HG02884 (cell line): ENCODE measurements around the gene KCNK2.

Source experiments
- ATAC-seq: cut with Tn5 transposase; IDR thresholded peaks from one replicate; pipeline ENCODE4 v1.9.1; 2021; ENCODE audit warnings: mild to moderate bottlenecking, moderate library complexity; ENCODE audit not compliant: unreplicated experiment

The KCNK2 gene

GRCh38 chr1:215082532-215083382 lies at the start of gene KCNK2:
KCNK2 (plus strand) TSS chr1:215082737; CDS start chr1:215083386, 649 bp downstream.
- ATAC-seq: no peak

DNA sequence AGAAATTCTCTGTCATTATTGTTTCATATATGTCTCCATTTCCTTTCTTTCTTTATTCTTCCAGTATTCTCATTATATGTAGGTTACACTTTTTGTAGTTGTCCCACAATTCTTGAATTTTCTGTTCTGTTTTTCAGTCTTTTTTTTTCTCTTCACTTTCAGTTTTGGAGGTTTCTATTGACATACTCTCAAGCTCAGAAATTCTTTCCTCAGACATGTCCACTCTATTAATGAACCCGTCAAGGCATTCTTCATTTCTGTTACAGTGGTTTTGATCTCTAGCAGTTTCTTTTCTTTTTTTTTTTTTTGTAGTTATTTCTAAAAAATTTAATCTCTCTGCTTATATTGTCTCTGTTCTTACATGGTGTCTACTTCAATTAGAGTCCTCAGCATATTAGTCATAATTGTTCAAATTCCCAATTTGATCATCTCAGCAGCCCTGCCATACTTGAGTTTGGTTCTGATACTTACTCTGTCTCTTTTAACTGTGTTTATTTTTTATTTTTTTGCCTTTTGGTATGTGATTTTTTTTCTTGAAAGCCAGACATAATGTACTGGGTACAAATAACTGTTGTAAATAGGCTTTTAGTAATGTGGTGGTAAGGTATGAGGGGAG lies 49.5 kb upstream of the KCNK2 start:
- no peak for ATAC-seq

GRCh38 chr1:215040190-215040589 lies 42.3 kb upstream of the KCNK2 start:
- ATAC-seq: no peak

DNA sequence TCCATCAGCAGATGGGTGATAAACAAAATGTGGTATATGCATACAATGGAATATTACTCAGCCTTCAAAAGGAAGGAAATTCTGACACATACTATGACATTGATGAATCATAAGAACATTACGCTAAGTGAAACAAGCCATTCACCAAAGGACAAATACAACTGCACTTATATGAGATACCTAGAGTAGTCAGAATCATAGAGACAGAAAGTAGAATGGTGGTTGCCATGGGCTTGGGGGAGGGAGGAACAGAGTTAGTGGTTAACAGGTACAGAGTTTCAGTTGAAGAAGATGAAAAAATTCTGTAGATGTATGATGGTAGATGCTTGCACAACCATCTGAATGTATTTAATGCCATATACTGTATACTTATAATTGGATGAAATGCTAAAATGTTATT lies 39.1 kb upstream of the KCNK2 start:
- no peak for ATAC-seq

DNA sequence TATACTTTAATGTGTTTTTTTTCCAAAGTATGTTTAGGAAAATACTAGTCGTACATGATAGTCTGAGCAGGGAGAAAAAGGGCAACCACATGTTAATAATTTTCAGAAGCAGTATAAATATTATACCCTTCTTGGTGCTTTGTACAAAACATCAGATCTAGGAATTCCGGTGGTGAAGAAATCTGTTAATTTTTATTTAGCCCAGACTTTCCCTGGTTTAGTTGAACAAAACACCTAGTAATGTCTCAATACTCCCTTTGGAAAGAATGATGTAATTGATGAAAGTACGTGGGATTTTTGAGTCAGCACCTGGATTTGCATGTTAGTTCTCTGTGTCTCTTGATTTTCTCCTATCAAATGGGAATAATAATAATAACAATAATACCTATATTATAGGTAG lies 38.4 kb upstream of the KCNK2 start:
- no peak for ATAC-seq

GRCh38 chr1:215045698-215046308 lies 36.7 kb upstream of the KCNK2 start:
- no peak for ATAC-seq

DNA sequence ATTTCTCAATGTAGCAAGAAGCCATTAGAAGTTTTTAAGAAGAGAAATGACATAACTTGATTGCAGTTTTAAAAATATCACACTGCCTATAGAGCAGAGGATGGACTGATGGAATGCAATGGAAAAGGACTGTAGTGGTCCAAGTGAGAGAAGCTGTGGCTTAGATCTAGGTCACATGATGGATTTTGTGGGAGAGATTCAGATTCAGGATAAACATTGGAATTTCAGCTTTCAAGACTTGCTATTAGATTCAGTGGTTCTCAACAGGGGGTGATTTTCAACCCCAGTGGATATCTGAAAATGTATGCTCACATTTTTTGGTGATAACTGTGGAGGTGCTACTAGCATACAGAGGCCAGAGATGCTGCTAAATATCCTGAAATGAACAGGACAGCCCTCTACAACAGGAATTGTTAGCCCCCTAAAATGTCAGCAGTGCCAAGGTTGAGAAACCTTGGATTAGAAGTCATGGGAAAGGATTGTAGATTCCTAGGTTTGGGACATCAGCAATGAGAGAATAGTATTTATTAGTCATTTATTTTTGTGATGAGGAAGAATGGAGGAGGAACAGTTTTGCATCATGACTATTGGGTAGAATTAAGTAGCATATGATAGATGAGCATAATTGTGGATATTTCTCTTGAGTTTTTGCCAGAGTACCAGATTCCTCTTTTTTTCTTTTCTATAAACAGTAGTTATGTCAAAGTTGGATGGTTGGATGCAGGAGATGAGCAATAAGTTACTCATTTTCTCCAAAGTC lies 30.1 kb upstream of the KCNK2 start:
- ATAC-seq: no peak

DNA sequence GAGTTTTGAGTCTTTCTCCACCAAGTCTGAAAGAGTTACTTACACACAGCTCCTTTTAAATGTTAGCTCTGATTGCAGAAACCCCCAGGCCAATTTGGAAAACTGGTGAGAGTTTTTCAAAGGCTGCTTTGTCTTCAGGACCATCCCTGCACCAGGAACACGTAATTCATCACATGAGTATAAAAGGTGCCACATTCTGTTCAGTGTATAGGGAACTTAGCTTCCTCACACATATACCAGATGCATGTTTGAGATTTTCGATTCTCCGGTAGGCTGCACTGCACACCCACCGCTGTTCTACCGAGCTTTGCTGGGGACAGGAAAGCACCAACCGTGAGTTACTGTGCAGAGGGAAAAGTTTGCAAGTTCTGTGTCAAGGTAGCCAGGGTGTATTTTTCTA lies 28.3 kb upstream of the KCNK2 start:
- ATAC-seq: no peak

GRCh38 chr1:215055281-215055935 lies 27.1 kb upstream of the KCNK2 start:
- no peak for ATAC-seq

GRCh38 chr1:215056584-215056983 lies 26.0 kb upstream of the KCNK2 start:
- ATAC-seq: no peak

GRCh38 chr1:215059947-215060346 lies 22.6 kb upstream of the KCNK2 start:
- no peak for ATAC-seq

DNA sequence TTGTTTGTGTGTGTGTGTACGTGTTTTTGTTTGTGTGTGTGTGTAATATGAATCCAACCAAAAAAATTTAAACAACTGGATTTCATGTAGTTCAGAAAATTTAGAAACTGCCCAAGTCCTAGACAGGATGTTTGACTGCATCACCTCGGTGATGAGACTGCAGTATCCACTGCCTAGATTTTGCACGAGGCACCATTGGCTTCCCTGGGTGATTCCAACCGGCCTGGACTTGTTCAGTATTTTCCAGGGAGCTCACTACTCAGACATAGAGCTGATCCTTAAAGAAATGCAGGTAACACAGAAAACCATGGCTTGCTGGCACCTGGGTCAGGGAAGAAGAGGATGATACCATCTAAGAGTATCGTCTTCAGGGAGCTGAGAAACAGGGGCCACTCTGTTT lies 18.2 kb upstream of the KCNK2 start:
- ATAC-seq: no peak

GRCh38 chr1:215071078-215071477 lies 11.5 kb upstream of the KCNK2 start:
- no peak for ATAC-seq

DNA sequence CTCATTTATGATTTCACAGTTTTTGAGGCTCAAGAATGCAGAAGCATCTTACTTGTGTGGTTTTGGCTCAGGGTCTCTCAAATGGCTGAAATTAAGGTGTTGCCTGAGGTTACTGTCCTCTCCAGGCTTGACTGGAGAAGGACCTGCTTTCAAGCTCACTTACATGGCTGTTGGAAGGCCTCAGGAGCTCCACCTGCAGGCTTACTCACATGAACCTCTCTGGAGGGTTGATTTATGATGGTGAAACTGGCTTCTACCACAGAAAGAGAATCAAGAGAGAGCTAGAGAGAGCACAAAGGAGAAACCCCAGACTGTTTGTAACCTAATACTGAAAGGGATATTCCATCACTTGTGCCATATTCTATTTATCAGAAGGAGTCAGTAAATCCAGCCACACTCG lies 6.2 kb upstream of the KCNK2 start:
- ATAC-seq: peak; percentile 57

- no peak for ATAC-seq
Observed at GRCh38 chr1:215079456-215079855, 3.1 kb upstream of the KCNK2 start.

GRCh38 chr1:215081661-215082531 lies 641 bp upstream of the KCNK2 start:
- no peak for ATAC-seq

- ATAC-seq: no peak
Observed at GRCh38 chr1:215083383-215083961, 935 bp downstream of the KCNK2 start.

- ATAC-seq: no peak
Observed at GRCh38 chr1:215084621-215085020, 2.1 kb downstream of the KCNK2 start.

GRCh38 chr1:215087603-215088002 lies 5.1 kb downstream of the KCNK2 start:
- ATAC-seq: no peak
